ENCODE results near the gene LRMDA.

LRMDA gene

DNA sequence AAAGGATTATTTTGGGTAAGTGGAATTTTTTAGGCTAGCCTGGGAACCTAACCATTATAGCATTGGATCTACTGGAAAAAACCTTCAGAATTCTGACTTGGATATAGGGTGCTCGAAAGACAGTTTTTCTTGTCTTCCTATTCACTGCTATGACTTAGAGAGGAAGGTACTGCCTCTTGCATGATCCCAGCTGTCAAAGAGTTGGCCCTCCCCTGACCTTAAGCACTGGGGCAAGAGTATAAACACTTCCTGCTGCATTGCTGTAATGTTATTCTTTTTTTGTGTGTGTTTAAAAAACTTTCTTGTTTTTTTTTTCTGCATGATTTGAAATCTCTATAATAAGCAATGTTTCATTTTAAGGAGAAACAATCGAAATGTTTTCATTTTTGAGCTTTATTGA lies 113.0 kb downstream of the LRMDA start:
- TF ChIP-seq CTCF (IDR thresholded peaks at IDR 0.05; ENCODE audit: low read depth, low read length, missing control alignments), result no peak
- no peak overlapping the region for H3K4me3 ChIP-seq (ENCODE audit: low read depth, low read length)
- no peak for DNase-seq (ENCODE audit: low read depth)

GRCh38 chr10:75544993-75545706 lies 113.7 kb downstream of the LRMDA start:
- DNase-seq (ENCODE audit: low read depth), result no peak
- TF ChIP-seq CTCF (IDR thresholded peaks at IDR 0.05; ENCODE audit: low read depth, low read length, missing control alignments), result no peak
- no peak overlapping the region for H3K4me3 ChIP-seq (ENCODE audit: low read depth, low read length)

DNA sequence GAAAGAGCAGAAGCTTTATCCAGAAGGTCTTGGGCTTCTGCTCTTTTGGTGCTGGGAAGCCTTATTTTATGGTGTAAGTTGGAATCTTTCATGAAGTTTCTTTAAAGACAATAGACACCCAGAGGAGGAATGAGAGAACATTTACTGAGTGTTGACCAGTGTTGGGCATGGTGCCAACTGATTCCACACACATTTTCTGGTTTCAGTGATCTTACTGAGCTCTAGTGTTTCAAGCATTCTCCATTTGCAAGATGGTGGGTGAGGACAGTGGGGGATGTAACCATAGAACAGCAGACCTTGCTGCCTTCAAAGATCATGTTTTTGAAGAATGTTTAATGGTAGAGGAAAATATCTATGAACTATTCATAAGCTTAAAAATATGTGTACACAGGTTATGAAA lies 114.6 kb downstream of the LRMDA start:
- no peak overlapping the region for H3K4me3 ChIP-seq (ENCODE audit: low read depth, low read length)
- TF ChIP-seq CTCF (IDR thresholded peaks at IDR 0.05; ENCODE audit: low read depth, low read length, missing control alignments), result no peak
- no peak for DNase-seq (ENCODE audit: low read depth)

DNA sequence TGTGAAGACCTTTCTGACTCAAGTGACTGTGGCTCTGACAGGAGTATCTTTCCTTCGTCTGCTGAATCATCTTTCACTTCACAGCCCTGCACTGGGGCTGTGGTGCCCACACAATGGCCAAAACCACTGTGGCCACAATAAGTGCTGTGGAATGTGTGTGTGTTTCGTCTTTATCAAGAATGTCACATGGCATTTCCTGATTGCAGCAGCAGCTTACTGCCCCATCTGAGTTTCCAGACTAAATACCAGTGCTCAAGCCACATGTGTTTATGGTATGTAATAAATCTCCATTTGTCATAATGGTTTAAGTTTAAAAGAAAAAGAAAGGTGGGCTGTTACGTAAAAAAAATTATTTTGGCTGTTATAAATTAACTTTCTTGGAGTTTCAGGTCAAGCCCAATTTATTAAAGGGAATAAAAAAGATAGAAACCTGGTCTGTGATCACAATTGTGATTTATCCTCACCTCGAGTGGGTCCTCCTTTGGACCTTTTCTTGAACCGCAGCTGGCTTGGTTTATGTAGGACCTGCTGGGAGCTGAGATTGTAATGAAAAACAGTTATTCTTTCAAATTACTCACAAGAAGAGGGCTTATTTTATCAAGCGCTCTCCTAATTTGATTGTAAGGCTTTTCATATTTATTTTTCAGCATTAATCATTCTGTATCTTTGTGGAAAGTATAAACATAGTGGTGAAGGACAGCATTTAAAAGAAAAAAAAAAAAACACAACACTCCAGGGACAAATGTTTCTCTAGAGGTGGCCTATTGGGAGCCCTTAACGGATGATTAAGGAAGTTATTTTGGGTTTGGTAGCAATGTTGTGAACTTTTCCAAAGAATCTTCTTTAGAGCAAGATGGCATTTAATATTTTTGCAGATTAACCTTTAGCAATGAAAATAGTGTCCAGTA lies 116.2 kb downstream of the LRMDA start:
- H3K4me3 ChIP-seq (ENCODE audit: low read depth, low read length), result no peak overlapping the region
- TF ChIP-seq CTCF (IDR thresholded peaks at IDR 0.05; ENCODE audit: low read depth, low read length, missing control alignments), result no peak
- no peak for DNase-seq (ENCODE audit: low read depth)

GRCh38 chr10:75548356-75548755 lies 116.9 kb downstream of the LRMDA start:
- DNase-seq (ENCODE audit: low read depth), result no peak
- TF ChIP-seq CTCF (IDR thresholded peaks at IDR 0.05; ENCODE audit: low read depth, low read length, missing control alignments), result no peak
- no peak overlapping the region for H3K4me3 ChIP-seq (ENCODE audit: low read depth, low read length)

DNA sequence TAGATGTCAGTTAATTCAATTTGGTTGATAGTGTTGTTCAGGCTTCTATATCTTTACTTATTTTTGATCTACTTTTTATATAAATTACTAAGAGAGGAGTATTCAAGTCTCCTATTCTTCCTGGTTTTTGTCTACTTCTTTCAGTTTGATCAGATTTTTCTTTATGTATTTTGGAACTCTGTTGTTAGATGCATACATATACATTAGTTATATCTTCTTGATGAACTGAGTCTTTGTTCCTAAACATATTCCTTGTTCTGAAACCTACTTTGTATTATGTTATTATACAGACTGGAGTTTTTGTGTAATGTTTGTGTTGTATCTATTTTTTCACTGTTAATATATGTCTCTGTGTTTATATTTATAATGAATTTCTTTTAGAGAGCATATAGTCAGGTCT lies 118.8 kb downstream of the LRMDA start:
- TF ChIP-seq CTCF (IDR thresholded peaks at IDR 0.05; ENCODE audit: low read depth, low read length, missing control alignments), result no peak
- DNase-seq (ENCODE audit: low read depth), result no peak

More for the DNA sequence above, 118.8 kb downstream of the LRMDA start:
- H3K4me3 ChIP-seq (ENCODE audit: low read depth, low read length), result no peak overlapping the region
